ENCODE results near the gene BMP3.

GRCh38 chr4:81058621-81059020 is 28.1 kb downstream of the BMP3 start:
- TF ChIP-seq, protein P1, sequence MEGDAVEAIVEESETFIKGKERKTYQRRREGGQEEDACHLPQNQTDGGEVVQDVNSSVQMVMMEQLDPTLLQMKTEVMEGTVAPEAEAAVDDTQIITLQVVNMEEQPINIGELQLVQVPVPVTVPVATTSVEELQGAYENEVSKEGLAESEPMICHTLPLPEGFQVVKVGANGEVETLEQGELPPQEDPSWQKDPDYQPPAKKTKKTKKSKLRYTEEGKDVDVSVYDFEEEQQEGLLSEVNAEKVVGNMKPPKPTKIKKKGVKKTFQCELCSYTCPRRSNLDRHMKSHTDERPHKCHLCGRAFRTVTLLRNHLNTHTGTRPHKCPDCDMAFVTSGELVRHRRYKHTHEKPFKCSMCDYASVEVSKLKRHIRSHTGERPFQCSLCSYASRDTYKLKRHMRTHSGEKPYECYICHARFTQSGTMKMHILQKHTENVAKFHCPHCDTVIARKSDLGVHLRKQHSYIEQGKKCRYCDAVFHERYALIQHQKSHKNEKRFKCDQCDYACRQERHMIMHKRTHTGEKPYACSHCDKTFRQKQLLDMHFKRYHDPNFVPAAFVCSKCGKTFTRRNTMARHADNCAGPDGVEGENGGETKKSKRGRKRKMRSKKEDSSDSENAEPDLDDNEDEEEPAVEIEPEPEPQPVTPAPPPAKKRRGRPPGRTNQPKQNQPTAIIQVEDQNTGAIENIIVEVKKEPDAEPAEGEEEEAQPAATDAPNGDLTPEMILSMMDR (IDR thresholded peaks at IDR 0.05; ENCODE audit: insufficient read depth, low read length) = no peak
- no peak for TF ChIP-seq POLR2AphosphoS5 (IDR thresholded peaks at IDR 0.05; ENCODE audit: low read depth)
- TF ChIP-seq, protein P2, sequence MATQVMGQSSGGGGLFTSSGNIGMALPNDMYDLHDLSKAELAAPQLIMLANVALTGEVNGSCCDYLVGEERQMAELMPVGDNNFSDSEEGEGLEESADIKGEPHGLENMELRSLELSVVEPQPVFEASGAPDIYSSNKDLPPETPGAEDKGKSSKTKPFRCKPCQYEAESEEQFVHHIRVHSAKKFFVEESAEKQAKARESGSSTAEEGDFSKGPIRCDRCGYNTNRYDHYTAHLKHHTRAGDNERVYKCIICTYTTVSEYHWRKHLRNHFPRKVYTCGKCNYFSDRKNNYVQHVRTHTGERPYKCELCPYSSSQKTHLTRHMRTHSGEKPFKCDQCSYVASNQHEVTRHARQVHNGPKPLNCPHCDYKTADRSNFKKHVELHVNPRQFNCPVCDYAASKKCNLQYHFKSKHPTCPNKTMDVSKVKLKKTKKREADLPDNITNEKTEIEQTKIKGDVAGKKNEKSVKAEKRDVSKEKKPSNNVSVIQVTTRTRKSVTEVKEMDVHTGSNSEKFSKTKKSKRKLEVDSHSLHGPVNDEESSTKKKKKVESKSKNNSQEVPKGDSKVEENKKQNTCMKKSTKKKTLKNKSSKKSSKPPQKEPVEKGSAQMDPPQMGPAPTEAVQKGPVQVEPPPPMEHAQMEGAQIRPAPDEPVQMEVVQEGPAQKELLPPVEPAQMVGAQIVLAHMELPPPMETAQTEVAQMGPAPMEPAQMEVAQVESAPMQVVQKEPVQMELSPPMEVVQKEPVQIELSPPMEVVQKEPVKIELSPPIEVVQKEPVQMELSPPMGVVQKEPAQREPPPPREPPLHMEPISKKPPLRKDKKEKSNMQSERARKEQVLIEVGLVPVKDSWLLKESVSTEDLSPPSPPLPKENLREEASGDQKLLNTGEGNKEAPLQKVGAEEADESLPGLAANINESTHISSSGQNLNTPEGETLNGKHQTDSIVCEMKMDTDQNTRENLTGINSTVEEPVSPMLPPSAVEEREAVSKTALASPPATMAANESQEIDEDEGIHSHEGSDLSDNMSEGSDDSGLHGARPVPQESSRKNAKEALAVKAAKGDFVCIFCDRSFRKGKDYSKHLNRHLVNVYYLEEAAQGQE (IDR thresholded peaks at IDR 0.05; ENCODE audit: insufficient replicate concordance, low read depth) = no peak
- TF ChIP-seq SPI1 (IDR thresholded peaks at IDR 0.05; ENCODE audit: borderline replicate concordance, low read depth) = no peak

Data from HL-60 (cell line).